CD14-positive monocyte (primary cell): ENCODE measurements around the gene ST3GAL5. TPM values are rescaled to one million over a fixed set of nuclear protein-coding genes. Genes with fewer than 3 reads are reported as not detected.

Experiments
- DNase-seq, 3 donors: peaks; one replicate each; pipeline ENCODE4 v3.0.0-alpha.2; 2011 to 2022
- H2AFZ ChIP-seq: 2 replicates; pipeline ENCODE4 v1.6.0; 2012; ENCODE audit warnings: mild to moderate bottlenecking, low read depth, low read length, inconsistent platforms; ENCODE audit not compliant: insufficient read depth, poor library complexity, severe bottlenecking
- H3K27ac ChIP-seq, 2 donors: 1 replicate in 1 of 2; 2 replicates in 1 of 2; pipeline ENCODE4 v1.5.1; 2012 to 2013; ENCODE audit warnings: low read length in 2 of 2, control low read depth in 1 of 2, inconsistent platforms in 1 of 2, low read depth in 1 of 2, mild to moderate bottlenecking in 1 of 2
- H3K27me3 ChIP-seq, 2 donors: one replicate each; pipeline versions ENCODE4 v1.6.0 to v1.6.1; 2011 to 2013; ENCODE audit warnings: low read length in 2 of 2; ENCODE audit not compliant: control insufficient read depth in 2 of 2, insufficient read depth in 2 of 2
- H3K36me3 ChIP-seq, 2 donors: replicated peaks in 1 of 2; 1 replicate in 1 of 2; 2 replicates in 1 of 2; pipeline versions ENCODE4 v1.5.1 to v1.6.1; 2012 to 2013; ENCODE audit warnings: low read length in 2 of 2, control low read depth in 1 of 2, inconsistent platforms in 1 of 2, mild to moderate bottlenecking in 1 of 2; ENCODE audit not compliant: insufficient read depth in 2 of 2, control insufficient read depth in 1 of 2
- H3K4me1 ChIP-seq, 2 donors: 1 replicate in 1 of 2; 2 replicates in 1 of 2; pipeline versions ENCODE4 v1.5.1 to v1.6.1; 2012 to 2013; ENCODE audit warnings: low read length in 2 of 2, control low read depth in 1 of 2, inconsistent platforms in 1 of 2, mild to moderate bottlenecking in 1 of 2, moderate library complexity in 1 of 2; ENCODE audit not compliant: insufficient read depth in 2 of 2, control insufficient read depth in 1 of 2
- H3K4me2 ChIP-seq: replicated peaks from 2 replicates; pipeline ENCODE3; 2012; ENCODE audit warnings: low read length, moderate library complexity, mild to moderate bottlenecking; ENCODE audit not compliant: poor library complexity, severe bottlenecking; ENCODE audit errors: extremely low read depth
- H3K4me3 ChIP-seq, 3 experiments: fragments of 200-600 bp in 1 of 3; sonication (generic) in 1 of 3; replicated peaks in 1 of 3; 1 replicate in 2 of 3; 2 replicates in 1 of 3; pipeline ENCODE4 v1.5.1; 2011 to 2013; ENCODE audit warnings: low read length in 3 of 3, mild to moderate bottlenecking in 3 of 3, control low read depth in 2 of 3, low read depth in 2 of 3, inconsistent platforms in 1 of 3, moderate library complexity in 1 of 3
- H3K79me2 ChIP-seq: 2 replicates; pipeline ENCODE4 v1.6.0; 2012; ENCODE audit warnings: mild to moderate bottlenecking, control low read depth, inconsistent platforms, low read length, moderate library complexity; ENCODE audit not compliant: insufficient read depth
- H3K9ac ChIP-seq: 2 replicates; pipeline ENCODE4 v1.6.0; 2017; ENCODE audit warnings: low read length, mild to moderate bottlenecking; ENCODE audit not compliant: insufficient read depth, poor library complexity, severe bottlenecking
- H3K9me3 ChIP-seq, 2 donors: replicated peaks in 1 of 2; 1 replicate in 1 of 2; 2 replicates in 1 of 2; pipeline versions ENCODE4 v1.5.1 to v1.6.1; 2012 to 2013; ENCODE audit warnings: low read length in 2 of 2, control low read depth in 1 of 2; ENCODE audit not compliant: control insufficient read depth in 1 of 2, insufficient read depth in 1 of 2
- H4K20me1 ChIP-seq: 2 replicates; pipeline ENCODE4 v1.6.0; 2012; ENCODE audit warnings: mild to moderate bottlenecking, low read length, control low read depth, moderate library complexity; ENCODE audit not compliant: insufficient read depth
- H3K27ac Mint-ChIP-seq, 7 donors: one replicate each; pipeline ENCODE4 v1.8.0; 2020; ENCODE audit warnings: mild to moderate bottlenecking in 7 of 7, mixed read lengths in 7 of 7, moderate library complexity in 6 of 7, inconsistent platforms in 2 of 7
- H3K27me3 Mint-ChIP-seq, 3 donors: one replicate each; pipeline ENCODE4 v1.8.0; 2021 to 2022; ENCODE audit warnings: low read depth in 3 of 3, mild to moderate bottlenecking in 3 of 3, mixed read lengths in 3 of 3, moderate library complexity in 3 of 3, inconsistent platforms in 1 of 3
- H3K36me3 Mint-ChIP-seq, 2 donors: one replicate each; pipeline ENCODE4 v1.8.0; 2020; ENCODE audit warnings: mixed read lengths in 2 of 2, inconsistent platforms in 1 of 2, mild to moderate bottlenecking in 1 of 2
- H3K4me1 Mint-ChIP-seq: one replicate; pipeline ENCODE4 v1.8.0; 2020; ENCODE audit warnings: mild to moderate bottlenecking, mixed read lengths
- H3K4me3 Mint-ChIP-seq, 2 donors: one replicate each; pipeline ENCODE4 v1.8.0; 2020; ENCODE audit warnings: mild to moderate bottlenecking in 2 of 2, mixed read lengths in 2 of 2, moderate library complexity in 1 of 2
- H3K9me3 Mint-ChIP-seq, 7 donors: one replicate each; pipeline ENCODE4 v1.8.0; 2020 to 2022; ENCODE audit warnings: mixed read lengths in 7 of 7, mild to moderate bottlenecking in 6 of 7, moderate library complexity in 6 of 7, inconsistent platforms in 2 of 7
- CTCF ChIP-seq: fragments of 200-600 bp; IDR thresholded peaks from one replicate; pipeline ENCODE4 v1.8.0; 2022; ENCODE audit warnings: antibody characterized with exemption, mild to moderate bottlenecking
- WGBS: methylation state at CpG from one replicate; pipeline ENCODE4 v1.1.5; 2013; ENCODE audit warnings: missing lambda C conversion rate; ENCODE audit not compliant: insufficient coverage; 5-methylcytosine and 5-hydroxymethylcytosine counted together
- intact Hi-C, 2 donors: fragments of 100-400 bp; cut with micrococcal nuclease; formaldehyde crosslinking; loops; one replicate each; pipeline versions ENCODE4 v1.15.0 to v1.15.1; 2023
- polyA plus RNA-seq, 3 donors: library from polyadenylated mRNA; depleted of rRNA in 1 of 3; unstranded in 2 of 3; stranded (reverse) in 1 of 3; fragments of 300-500 nt in 2 of 3; fragments of >200 nt in 1 of 3; fragmentation: Illumina TruSeq in 2 of 3; gene quantifications; 1 replicate in 2 of 3; 2 replicates in 1 of 3; pipeline ENCODE4 v1.2.3, GENCODE V29; 2012 to 2021

ST3GAL5 gene
- polyA plus RNA-seq, 3 donors, result 14.0 to 51.2 (median 19.5) TPM

GRCh38 chr2:85937069-85937439 lies 48.3 kb upstream of the ST3GAL5 start:
- 93% methylated on average over 4 of the region's 5 CpGs for WGBS
- Mint-ChIP-seq H3K36me3 (peaks cover 0 to 2% of the 10 kb centered on the region in 2 donors), H3K4me1 (peaks cover 6% of the 10 kb centered on the region), H3K27ac (no peak overlapping the region), H3K27me3 (peaks cover 0 to 6% (median 2%) of the 10 kb centered on the region in 3 donors), H3K9me3 (peaks cover 7 to 15% (median 11%) of the 10 kb centered on the region in 7 donors), H3K4me3 (no peak overlapping the region)
- Histone ChIP-seq H3K79me2 (no peaks in the 10 kb centered on the region), H3K36me3 (no peaks in the 10 kb centered on the region), H3K27me3 (no peaks in the 10 kb centered on the region), H3K9ac (no peak overlapping the region), H3K4me2 (no peak overlapping the region), H3K4me1 (no peaks in the 10 kb centered on the region), H3K4me3 (no peak overlapping the region), H3K27ac (peak overlapping the region in 1 of 2 donors; percentile 40), H2AFZ (peak overlapping the region; percentile 32), H4K20me1 (no peaks in the 10 kb centered on the region), H3K9me3 (peaks cover 10 to 14% of the 10 kb centered on the region in 2 donors)
- no peak for TF ChIP-seq CTCF
- intact Hi-C loops, result no loop called here
- no peak for DNase-seq

- Histone ChIP-seq H3K4me2 (no peak overlapping the region), H3K27ac (peak overlapping the region in 1 of 2 donors; percentile 40), H3K79me2 (no peaks in the 10 kb centered on the region), H4K20me1 (no peaks in the 10 kb centered on the region), H3K4me1 (no peaks in the 10 kb centered on the region), H3K9ac (no peak overlapping the region), H2AFZ (peak overlapping the region; percentile 32), H3K36me3 (no peaks in the 10 kb centered on the region), H3K9me3 (peaks cover 5 to 9% of the 10 kb centered on the region in 2 donors), H3K27me3 (no peaks in the 10 kb centered on the region), H3K4me3 (no peak overlapping the region)
- peaks cover 0 to 6% (median 2%) of the 10 kb centered on the region in 3 donors for H3K27me3 Mint-ChIP-seq
- 95% methylated on average over 13 of the region's 22 CpGs for WGBS
- intact Hi-C loops, result no loop called here
- peak overlapping the region in 1 of 2 donors; percentile 18 for H3K4me3 Mint-ChIP-seq
- peaks cover 3 to 10% (median 6%) of the 10 kb centered on the region in 7 donors for H3K9me3 Mint-ChIP-seq
- peak in 2 of 3 donors; percentile 12 to 23 for DNase-seq
- peak overlapping the region in 1 of 7 donors; percentile 70 for H3K27ac Mint-ChIP-seq
- TF ChIP-seq CTCF, result no peak
- H3K36me3 Mint-ChIP-seq, result peaks cover 0 to 2% of the 10 kb centered on the region in 2 donors
- H3K4me1 Mint-ChIP-seq, result peaks cover 6% of the 10 kb centered on the region
Measured at GRCh38 chr2:85936421-85937068, 47.8 kb upstream of the ST3GAL5 start.
